ENCODE data around the gene C16orf89. TPM values are rescaled to one million over a fixed set of nuclear protein-coding genes. Genes with fewer than 3 reads are reported as not detected.
"Not testable (repeated sequence)": the region's sequence is repeated elsewhere in the genome, so short reads cannot be mapped to it uniquely, and the experiment has no call there.

Gene C16orf89
- total RNA-seq, 1 experiment from 2014 or later: not detected

GRCh38 chr16:5084802-5085201 lies 19.0 kb upstream of the C16orf89 start:
- H3K27me3 ChIP-seq (replicated peaks; ENCODE audit: control insufficient read depth, insufficient read depth, low read length); H3K9me3 Mint-ChIP-seq (ENCODE audit: unreplicated experiment); H3K27ac Mint-ChIP-seq (ENCODE audit: unreplicated experiment); H3K4me1 ChIP-seq; H3K36me3 ChIP-seq (ENCODE audit: control insufficient read depth, insufficient read depth, low read length); H3K4me3 ChIP-seq (ENCODE audit: low read depth, low read length); H3K27me3 Mint-ChIP-seq (ENCODE audit: insufficient read depth, unreplicated experiment); H3K4me1 Mint-ChIP-seq (ENCODE audit: low read depth, unreplicated experiment); intact Hi-C loops (cut with micrococcal nuclease; ENCODE audit: unreplicated experiment); H3K4me3 Mint-ChIP-seq (ENCODE audit: unreplicated experiment); H3K9me3 ChIP-seq: not testable (repeated sequence)
- peak; percentile 66 to 71 for DNase-seq
- POLR2A ChIA-PET: interaction anchor here (0.6 kb wide), 1 partner anchor 59 kb away, joined by 3 read pairs; no protein-coding TSS in a partner anchor
- CTCF ChIA-PET: interaction anchor here (0.6 to 1.1 kb wide), 4 partner anchors 9 to 167 kb away, joined by 3 to 7 read pairs (median 3); no protein-coding TSS in a partner anchor
- H3K36me3 Mint-ChIP-seq (ENCODE audit: insufficient read depth, unreplicated experiment): peaks cover 26% of the 10 kb centered on the region
- BruUV-seq (replicated peaks): TSS peak; percentile 34
- TF ChIP-seq CTCF (IDR thresholded peaks at IDR 0.05; ENCODE audit: insufficient read depth in 1 of 2, low read depth in 1 of 2, low read length in 1 of 2, severe bottlenecking in 1 of 2, unreplicated experiment in 1 of 2): peak; percentile 66 to 68

- H3K4me3 ChIP-seq (ENCODE audit: low read depth, low read length); intact Hi-C loops (cut with micrococcal nuclease; ENCODE audit: unreplicated experiment); H3K27ac Mint-ChIP-seq (ENCODE audit: unreplicated experiment); H3K27me3 Mint-ChIP-seq (ENCODE audit: insufficient read depth, unreplicated experiment); DNase-seq; BruUV-seq (replicated peaks); H3K36me3 ChIP-seq (ENCODE audit: control insufficient read depth, insufficient read depth, low read length); H3K9me3 Mint-ChIP-seq (ENCODE audit: unreplicated experiment); H3K27me3 ChIP-seq (replicated peaks; ENCODE audit: control insufficient read depth, insufficient read depth, low read length); H3K4me1 Mint-ChIP-seq (ENCODE audit: low read depth, unreplicated experiment); H3K4me3 Mint-ChIP-seq (ENCODE audit: unreplicated experiment); H3K4me1 ChIP-seq; H3K9me3 ChIP-seq: not testable (repeated sequence)
- H3K36me3 Mint-ChIP-seq (ENCODE audit: insufficient read depth, unreplicated experiment): peaks cover 30% of the 10 kb centered on the region
- ChIA-PET CTCF (interaction anchor here (0.9 to 1.1 kb wide), 3 partner anchors 9 to 166 kb away, joined by 3 to 7 read pairs (median 3); no protein-coding TSS in a partner anchor), POLR2A (interaction anchor here (0.6 kb wide), 1 partner anchor 58 kb away, joined by 3 read pairs; no protein-coding TSS in a partner anchor)
These were observed 18.5 kb upstream of the C16orf89 start for GRCh38 chr16:5084099-5084731.

GRCh38 chr16:5083646-5084045 lies 17.9 kb upstream of the C16orf89 start:
- H3K4me3 Mint-ChIP-seq (ENCODE audit: unreplicated experiment); H3K9me3 Mint-ChIP-seq (ENCODE audit: unreplicated experiment); H3K27me3 ChIP-seq (replicated peaks; ENCODE audit: control insufficient read depth, insufficient read depth, low read length); H3K27me3 Mint-ChIP-seq (ENCODE audit: insufficient read depth, unreplicated experiment); BruUV-seq (replicated peaks); intact Hi-C loops (cut with micrococcal nuclease; ENCODE audit: unreplicated experiment); DNase-seq; H3K4me1 Mint-ChIP-seq (ENCODE audit: low read depth, unreplicated experiment); H3K4me3 ChIP-seq (ENCODE audit: low read depth, low read length); POLR2A ChIA-PET; H3K9me3 ChIP-seq; CTCF ChIA-PET; H3K27ac Mint-ChIP-seq (ENCODE audit: unreplicated experiment); H3K36me3 ChIP-seq (ENCODE audit: control insufficient read depth, insufficient read depth, low read length); H3K4me1 ChIP-seq: not testable (repeated sequence)
- peaks cover 33% of the 10 kb centered on the region for H3K36me3 Mint-ChIP-seq (ENCODE audit: insufficient read depth, unreplicated experiment)

GRCh38 chr16:5080996-5081395 lies 15.2 kb upstream of the C16orf89 start:
- H3K4me1 Mint-ChIP-seq (ENCODE audit: low read depth, unreplicated experiment); H3K36me3 ChIP-seq (ENCODE audit: control insufficient read depth, insufficient read depth, low read length); BruUV-seq (replicated peaks); DNase-seq; H3K27me3 ChIP-seq (replicated peaks; ENCODE audit: control insufficient read depth, insufficient read depth, low read length); H3K9me3 Mint-ChIP-seq (ENCODE audit: unreplicated experiment); H3K27ac Mint-ChIP-seq (ENCODE audit: unreplicated experiment); CTCF ChIA-PET; POLR2A ChIA-PET; H3K9me3 ChIP-seq; H3K4me3 Mint-ChIP-seq (ENCODE audit: unreplicated experiment); H3K4me3 ChIP-seq (ENCODE audit: low read depth, low read length); H3K27me3 Mint-ChIP-seq (ENCODE audit: insufficient read depth, unreplicated experiment); H3K4me1 ChIP-seq; intact Hi-C loops (cut with micrococcal nuclease; ENCODE audit: unreplicated experiment): not testable (repeated sequence)
- peaks cover 36% of the 10 kb centered on the region for H3K36me3 Mint-ChIP-seq (ENCODE audit: insufficient read depth, unreplicated experiment)

GRCh38 chr16:5080461-5080860 lies 14.7 kb upstream of the C16orf89 start:
- intact Hi-C loops (cut with micrococcal nuclease; ENCODE audit: unreplicated experiment); CTCF ChIA-PET; H3K27me3 Mint-ChIP-seq (ENCODE audit: insufficient read depth, unreplicated experiment); H3K9me3 Mint-ChIP-seq (ENCODE audit: unreplicated experiment); H3K4me1 Mint-ChIP-seq (ENCODE audit: low read depth, unreplicated experiment); H3K36me3 ChIP-seq (ENCODE audit: control insufficient read depth, insufficient read depth, low read length); H3K4me1 ChIP-seq; H3K27ac Mint-ChIP-seq (ENCODE audit: unreplicated experiment); POLR2A ChIA-PET; H3K9me3 ChIP-seq; BruUV-seq (replicated peaks); H3K4me3 Mint-ChIP-seq (ENCODE audit: unreplicated experiment); H3K27me3 ChIP-seq (replicated peaks; ENCODE audit: control insufficient read depth, insufficient read depth, low read length); DNase-seq; H3K4me3 ChIP-seq (ENCODE audit: low read depth, low read length): not testable (repeated sequence)
- H3K36me3 Mint-ChIP-seq (ENCODE audit: insufficient read depth, unreplicated experiment): peaks cover 41% of the 10 kb centered on the region
